GM19324 (cell line): ENCODE data around the gene IL36G.
"Not testable (repeated sequence)": the region's sequence is repeated elsewhere in the genome, so short reads cannot be mapped to it uniquely, and the experiment has no call there.

ENCODE experiments used
- ATAC-seq: cut with Tn5 transposase; IDR thresholded peaks from one replicate; pipeline ENCODE4 v1.9.1; 2021; ENCODE audit warnings: mild to moderate bottlenecking, moderate library complexity; ENCODE audit not compliant: unreplicated experiment, low FRiP score

The IL36G gene

GRCh38 chr2:112977559-112978056 lies at the start of gene IL36G:
Gene IL36G, plus strand, starts transcription at chr2:112978006. Its CDS starts 633 bp downstream, at chr2:112978639.
- ATAC-seq: no peak

DNA sequence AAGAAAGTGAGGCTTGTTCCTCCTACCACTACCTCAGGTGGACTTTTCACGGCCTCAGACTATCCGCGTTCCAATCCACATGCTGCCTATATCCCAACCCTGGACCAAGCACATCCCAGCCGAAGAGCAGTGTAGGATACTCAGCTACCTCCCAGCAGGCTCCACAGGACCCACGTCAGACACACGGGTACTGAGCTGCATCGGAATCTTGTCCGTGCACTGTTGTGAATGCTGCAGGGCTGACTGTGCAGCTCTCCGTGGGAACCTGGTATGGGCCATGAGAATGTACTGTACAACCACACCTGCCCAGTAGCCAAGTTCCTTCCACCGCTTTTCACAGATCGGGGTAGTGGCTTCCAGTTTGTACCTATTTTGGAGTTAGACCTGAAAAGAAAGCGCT lies 44.5 kb upstream of the IL36G start:
- no peak for ATAC-seq

DNA sequence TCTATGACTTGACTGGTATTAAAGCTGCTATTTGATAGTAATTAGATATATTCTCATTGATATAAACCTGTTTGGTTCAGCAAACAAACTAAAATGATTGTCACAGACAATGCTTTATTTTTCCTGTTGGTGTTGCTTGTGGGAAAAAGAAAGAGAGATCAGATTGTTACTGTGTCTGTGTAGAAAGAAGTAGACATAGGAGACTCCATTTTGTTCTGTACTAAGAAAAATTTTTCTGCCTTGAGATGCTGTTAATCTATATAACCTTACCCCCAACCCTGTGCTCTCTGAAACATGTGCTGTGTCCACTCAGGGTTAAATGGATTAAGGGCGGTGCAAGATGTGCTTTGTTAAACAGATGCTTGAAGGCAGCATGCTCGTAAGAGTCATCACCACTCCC lies 43.7 kb upstream of the IL36G start:
- ATAC-seq: not testable (repeated sequence)

GRCh38 chr2:112936927-112937232 lies 40.9 kb upstream of the IL36G start:
- ATAC-seq: no peak

DNA sequence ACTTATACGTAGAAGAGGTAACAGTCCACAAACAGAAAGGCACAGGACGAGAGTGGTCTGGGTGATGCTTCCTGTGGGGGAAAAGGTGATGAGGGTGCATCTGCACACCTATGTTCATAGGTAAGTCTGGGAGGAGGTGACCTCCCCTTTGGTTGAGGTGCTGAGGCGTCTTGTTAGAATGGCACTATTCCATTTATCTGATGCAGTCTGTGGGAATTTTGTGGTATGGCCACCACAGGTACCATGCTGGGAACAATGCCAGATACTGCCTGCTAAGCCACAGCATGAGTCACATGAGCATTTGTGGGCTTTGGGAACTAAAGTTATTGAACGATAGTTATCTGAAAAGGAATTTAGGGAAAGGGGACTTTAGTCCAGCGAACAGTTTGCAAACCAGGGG lies 38.9 kb upstream of the IL36G start:
- ATAC-seq: no peak

DNA sequence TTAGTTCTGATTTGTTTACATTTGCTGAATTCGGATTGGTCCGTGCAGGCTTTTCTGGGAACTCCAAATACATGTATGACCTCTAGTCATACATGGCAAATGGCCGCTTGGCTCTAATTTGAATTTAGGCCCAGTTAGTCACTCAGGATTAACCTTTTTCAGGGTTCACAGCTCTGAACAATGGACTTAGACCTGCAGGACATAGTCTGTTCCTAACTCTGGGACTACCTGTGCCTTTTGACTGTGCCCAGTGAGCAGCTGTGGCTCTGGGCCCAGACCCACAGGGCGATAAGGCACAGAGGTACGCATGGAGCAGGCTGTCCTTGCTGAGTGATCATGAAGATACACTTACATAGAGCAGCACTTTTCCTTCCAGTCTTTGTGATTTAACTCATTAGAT lies 38.4 kb upstream of the IL36G start:
- ATAC-seq: no peak

DNA sequence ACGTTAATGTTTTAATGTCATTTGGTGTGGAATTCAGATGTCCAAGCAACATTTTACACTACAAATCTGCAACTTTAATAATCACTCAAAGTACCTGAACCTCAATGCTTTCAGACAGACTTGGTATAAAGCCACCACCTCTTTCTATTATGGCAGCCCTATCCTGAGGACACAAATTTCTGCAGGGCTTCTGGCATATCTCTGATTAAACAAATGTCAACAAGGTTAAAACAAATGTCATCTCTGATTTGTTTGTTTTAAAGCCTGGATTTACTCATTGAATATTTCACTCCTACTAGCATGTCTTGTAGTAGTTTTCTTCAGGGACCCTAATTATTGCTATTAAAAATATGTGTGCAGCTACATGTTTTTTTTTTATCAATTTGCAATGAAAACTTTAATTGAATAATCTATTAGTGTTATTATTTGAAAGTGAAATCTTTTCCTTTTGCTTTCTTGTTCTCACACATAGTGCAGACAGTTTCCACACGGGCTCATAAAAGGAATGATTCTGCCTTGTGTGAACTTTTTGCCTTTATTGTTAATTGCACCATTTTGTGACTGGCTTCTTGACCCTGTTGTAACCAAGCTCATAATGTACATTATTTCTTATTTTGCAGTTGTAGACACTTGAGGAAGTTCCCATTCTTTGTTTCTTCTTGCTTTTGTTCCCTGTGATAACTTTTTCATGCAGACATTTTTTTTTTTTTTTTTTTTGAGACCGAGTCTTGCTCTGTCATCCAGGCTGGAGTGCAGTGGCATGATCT lies 36.8 kb upstream of the IL36G start:
- no peak for ATAC-seq

- ATAC-seq: peak; percentile 86
Observed at GRCh38 chr2:112941753-112942653, 35.8 kb upstream of the IL36G start.

DNA sequence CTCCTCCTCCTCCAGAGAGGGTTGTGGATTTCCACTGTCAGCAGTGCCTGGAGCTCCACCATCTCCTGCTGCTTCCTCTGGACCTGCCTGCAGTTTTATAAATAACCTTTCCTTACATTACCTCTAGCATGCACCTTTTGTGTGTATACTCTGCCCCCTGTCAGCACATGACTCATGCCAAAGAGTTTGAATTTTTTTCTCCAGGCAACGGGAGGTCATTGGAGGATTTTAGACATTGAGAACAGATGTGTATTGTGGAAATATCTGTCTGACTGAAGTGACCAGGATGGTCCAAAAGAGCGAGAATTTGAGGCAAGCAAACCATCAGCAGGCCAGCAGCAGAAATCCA lies 35.2 kb upstream of the IL36G start:
- no peak for ATAC-seq

DNA sequence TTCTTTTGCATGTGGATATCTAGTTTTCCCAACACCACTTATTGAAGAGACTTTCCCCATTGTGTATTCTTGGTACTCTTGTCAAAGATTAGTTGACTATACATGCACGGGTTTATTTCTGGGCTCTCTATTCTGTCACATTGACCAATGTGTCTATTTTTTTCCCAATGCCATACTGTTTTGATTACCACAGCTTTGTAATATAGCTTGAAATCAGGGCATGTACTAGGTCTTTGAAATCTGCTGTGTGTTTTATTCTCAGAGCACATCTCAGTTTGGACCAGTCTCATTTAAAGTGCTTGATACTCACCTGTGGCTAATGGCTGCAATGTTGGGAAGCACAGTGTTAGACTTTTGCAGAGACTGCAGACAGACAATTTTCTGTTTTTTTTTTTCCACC lies 32.8 kb upstream of the IL36G start:
- no peak for ATAC-seq

- ATAC-seq: no peak
Observed at GRCh38 chr2:112946086-112946485, 31.7 kb upstream of the IL36G start.

- no peak for ATAC-seq
Observed at GRCh38 chr2:112947374-112947773, 30.4 kb upstream of the IL36G start.

GRCh38 chr2:112949456-112949855 lies 28.4 kb upstream of the IL36G start:
- no peak for ATAC-seq

GRCh38 chr2:112954364-112954763 lies 23.4 kb upstream of the IL36G start:
- no peak for ATAC-seq

- ATAC-seq: no peak
Observed at GRCh38 chr2:112957511-112957910, 20.3 kb upstream of the IL36G start.

DNA sequence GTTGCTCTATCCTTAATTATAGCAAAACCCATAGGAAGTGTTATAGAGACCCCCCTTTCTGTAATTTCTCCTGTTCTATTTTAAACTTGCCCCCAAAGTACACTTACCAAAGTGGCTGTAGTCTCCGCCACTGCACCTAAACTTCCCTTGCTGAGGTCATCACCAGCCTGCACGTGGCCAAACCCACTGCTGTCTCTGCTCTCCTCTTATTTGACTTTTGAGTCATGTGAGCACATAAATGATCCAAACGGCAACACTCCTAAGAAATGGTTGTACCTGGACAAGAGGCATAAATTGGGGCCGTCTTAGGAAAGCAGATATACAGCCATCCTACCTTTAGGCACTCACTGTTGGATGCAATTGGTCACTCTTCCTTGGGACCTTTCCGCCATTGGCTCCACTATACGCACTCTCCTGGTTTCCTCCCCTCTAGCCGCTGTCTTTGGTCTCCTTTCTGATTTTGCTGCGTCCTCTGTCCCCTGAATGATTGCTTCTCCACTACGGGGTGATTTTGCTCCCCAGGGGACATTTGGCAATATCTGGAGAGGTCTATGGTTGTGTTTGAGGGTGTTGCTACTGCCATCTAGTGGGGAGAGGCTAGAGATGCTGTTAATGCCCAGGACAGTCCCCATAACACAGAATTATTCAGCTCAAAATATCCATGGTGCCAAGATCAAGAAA lies 19.2 kb upstream of the IL36G start:
- no peak for ATAC-seq

DNA sequence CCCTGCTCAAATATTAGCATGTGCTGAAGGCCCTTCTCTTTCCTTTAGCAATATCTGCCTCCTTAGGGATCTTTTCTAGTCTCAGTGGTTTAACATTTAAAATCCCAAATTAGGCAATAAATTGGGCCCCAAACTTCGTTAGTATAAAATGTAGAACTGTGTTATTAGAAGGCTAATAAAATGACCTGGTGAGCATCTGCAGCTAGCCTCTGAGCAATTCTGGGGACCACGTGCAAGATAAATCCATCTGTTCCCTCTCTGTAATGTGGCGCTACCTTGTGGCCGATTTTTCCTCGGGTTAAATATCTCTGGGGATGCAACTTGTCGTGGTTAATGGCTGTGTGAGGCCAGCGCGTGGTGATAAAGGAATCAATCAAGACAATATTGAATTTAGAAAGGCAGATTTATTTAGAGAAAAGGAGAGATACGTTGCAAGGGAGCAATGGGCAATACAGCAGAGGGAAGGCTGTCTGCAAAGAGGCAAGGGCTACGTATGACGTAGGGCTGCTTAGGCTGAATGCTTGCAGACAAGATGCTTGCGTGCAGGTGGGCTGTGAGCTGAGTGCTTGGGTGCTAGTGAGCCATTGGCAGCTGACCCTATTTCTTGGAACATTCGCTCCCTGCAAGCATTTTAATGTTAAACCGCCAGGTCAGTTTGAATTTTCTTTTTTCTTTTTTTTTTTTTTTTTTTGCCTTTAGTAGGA lies 18.5 kb upstream of the IL36G start:
- ATAC-seq: no peak

- ATAC-seq: no peak
Observed at GRCh38 chr2:112960230-112960825, 17.5 kb upstream of the IL36G start.

GRCh38 chr2:112962308-112963175 lies 15.3 kb upstream of the IL36G start:
- no peak for ATAC-seq
